AG04450 (cell line): ENCODE measurements around the gene FBXL3. TPM values are rescaled to one million over a fixed set of nuclear protein-coding genes. Genes with fewer than 3 reads are reported as not detected.

Source experiments
- CTCF ChIA-PET: fragments of 300-600, 350-600 bp; formaldehyde crosslinking; extraction: SDS; loops from one replicate; lab custom pipeline; 2022; ENCODE audit warnings: antibody characterized with exemption, inconsistent platforms; lab: Charles Lee
- POLR2A ChIA-PET: fragments of 350-600 bp; formaldehyde crosslinking; extraction: SDS; loops from one replicate; lab custom pipeline; 2021; ENCODE audit warnings: antibody characterized with exemption, inconsistent platforms; lab: Yijun Ruan, JAX
- DNase-seq: peaks from one replicate; pipeline ENCODE4 v3.0.0-alpha.2; 2011; ENCODE audit warnings: low read depth, low spot score
- H3K27ac ChIP-seq: one replicate; pipeline ENCODE4 v1.5.1; 2012; ENCODE audit warnings: low read depth, low read length, control low read depth
- H3K27me3 ChIP-seq: one replicate; pipeline ENCODE4 v1.6.0; 2012; ENCODE audit warnings: low read length; ENCODE audit not compliant: control insufficient read depth, insufficient read depth
- H3K4me3 ChIP-seq: 2 replicates; pipeline ENCODE4 v1.5.1; 2011; ENCODE audit warnings: mild to moderate bottlenecking, low read depth, low read length, control low read depth
- H3K9me3 ChIP-seq: 2 replicates; pipeline ENCODE4 v1.5.1; 2012; ENCODE audit warnings: low read length; ENCODE audit not compliant: control insufficient read depth, insufficient read depth
- CTCF ChIP-seq: IDR thresholded peaks from 2 replicates; pipeline ENCODE4 v1.5.1; 2011; ENCODE audit warnings: low read depth, low read length, control low read depth, inconsistent platforms
- polyA plus RNA-seq: library from polyadenylated mRNA; depleted of rRNA; stranded (reverse); fragments of >200 nt; gene quantifications from 2 replicates; pipeline ENCODE4 v1.2.3, GENCODE V29; 2011

FBXL3 gene
- polyA plus RNA-seq, 1 experiment: 38.0 TPM

DNA sequence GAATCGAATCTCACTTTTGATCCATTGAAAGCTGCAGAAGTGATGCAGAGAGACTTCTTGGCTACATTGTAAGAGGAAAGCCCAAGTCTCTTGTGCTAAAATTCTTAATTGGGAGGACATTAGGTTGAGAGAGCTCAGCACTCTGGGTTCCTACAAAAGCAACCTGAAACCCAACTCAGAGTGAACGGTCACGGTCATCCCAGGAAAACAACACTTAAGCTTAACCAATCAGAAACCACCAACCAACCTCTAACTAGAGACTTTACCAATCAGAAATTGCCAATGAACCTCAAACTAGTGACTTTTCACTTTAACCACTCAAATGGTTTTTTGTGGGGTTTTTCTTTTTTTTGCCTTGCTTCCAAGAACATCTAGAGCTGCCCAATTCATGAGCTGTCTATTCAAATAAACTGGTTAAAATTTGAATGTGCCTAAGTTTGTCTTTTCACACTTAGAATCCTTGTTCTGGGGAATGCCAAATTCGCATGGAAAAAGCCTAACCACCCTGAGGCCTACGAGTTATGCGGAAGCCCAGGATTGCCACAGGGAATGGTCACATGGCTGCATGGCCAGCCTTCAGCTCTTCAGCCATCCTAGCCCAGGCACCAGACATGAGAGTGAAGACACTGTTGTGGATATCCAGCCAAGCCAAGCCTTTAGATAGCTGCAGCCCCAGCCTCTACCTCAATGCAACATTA, 52.9 kb downstream of the FBXL3 start:
- Histone ChIP-seq H3K9me3 (no peaks in the 10 kb centered on the region), H3K27me3 (peaks cover 28% of the 10 kb centered on the region), H3K4me3 (no peak overlapping the region), H3K27ac (no peak overlapping the region)
- CTCF ChIA-PET: no interaction called here
- TF ChIP-seq CTCF: no peak
- no peak for DNase-seq
- POLR2A ChIA-PET: no interaction called here

GRCh38 chr13:76971851-76972829, 54.8 kb downstream of the FBXL3 start:
- H3K27ac ChIP-seq: no peak overlapping the region
- no peak overlapping the region for H3K4me3 ChIP-seq
- no peak for TF ChIP-seq CTCF
- CTCF ChIA-PET: interaction anchor here (4.0 kb wide), 1 partner anchor 8 kb away, joined by 45 read pairs; no protein-coding TSS in a partner anchor
- POLR2A ChIA-PET: no interaction called here
- DNase-seq: no peak
- H3K27me3 ChIP-seq: peaks cover 27% of the 10 kb centered on the region
- H3K9me3 ChIP-seq: no peaks in the 10 kb centered on the region

GRCh38 chr13:76971215-76971614, 55.7 kb downstream of the FBXL3 start:
- Histone ChIP-seq H3K9me3 (no peaks in the 10 kb centered on the region), H3K4me3 (no peak overlapping the region), H3K27ac (no peak overlapping the region), H3K27me3 (peaks cover 19% of the 10 kb centered on the region)
- no peak for TF ChIP-seq CTCF
- ChIA-PET CTCF (interaction anchor here (4.0 kb wide), 1 partner anchor 9 kb away, joined by 45 read pairs; no protein-coding TSS in a partner anchor), POLR2A (no interaction called here)
- DNase-seq: no peak

DNA sequence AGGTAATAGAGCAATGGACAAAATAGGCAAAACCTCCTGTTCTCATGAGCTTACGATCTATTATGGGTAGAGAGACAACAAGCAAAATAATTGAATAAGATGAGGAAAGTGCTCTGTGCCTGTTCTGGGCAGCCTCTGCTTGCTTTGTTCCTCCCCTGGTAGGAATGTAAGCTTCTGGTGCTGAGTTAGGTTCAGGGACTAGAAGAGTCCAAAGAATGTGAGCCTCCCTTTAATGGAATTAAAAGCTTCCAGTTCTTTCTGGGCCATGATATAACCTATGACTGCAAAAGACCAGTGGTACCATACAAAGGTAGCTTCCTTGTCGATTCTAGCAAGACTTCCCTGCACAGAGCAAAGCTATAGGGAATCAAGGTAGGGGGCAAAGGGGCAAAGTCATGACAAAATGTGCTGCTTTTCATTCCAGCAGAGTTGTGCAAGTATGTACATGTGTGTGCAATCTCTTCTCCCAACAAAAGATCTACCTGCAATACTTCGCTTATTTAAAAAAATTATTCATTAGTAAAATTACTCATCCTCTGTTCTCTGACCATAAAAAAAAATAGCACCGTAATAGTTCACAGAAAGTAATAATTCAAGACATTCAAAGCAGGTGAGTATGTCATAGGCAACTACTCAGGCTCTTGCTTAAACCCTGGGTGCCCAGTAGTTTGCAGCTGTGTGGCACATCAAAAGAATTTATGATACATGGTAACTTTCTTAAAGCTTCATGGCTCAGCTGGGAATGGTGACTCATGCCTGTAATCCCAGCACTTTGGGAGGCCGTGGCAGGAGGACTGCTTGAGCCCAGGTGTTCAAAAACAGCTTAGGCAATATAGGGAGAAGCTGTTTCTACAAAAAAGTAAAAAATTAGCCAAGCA, 57.2 kb downstream of the FBXL3 start:
- no peak for TF ChIP-seq CTCF
- no peak for DNase-seq
- no peak overlapping the region for H3K4me3 ChIP-seq
- H3K9me3 ChIP-seq: no peaks in the 10 kb centered on the region
- peaks cover 15% of the 10 kb centered on the region for H3K27me3 ChIP-seq
- POLR2A ChIA-PET: no interaction called here
- H3K27ac ChIP-seq: no peak overlapping the region
- CTCF ChIA-PET: interaction anchor here (1.3 to 4.0 kb wide), 2 partner anchors 8 to 11 kb away, joined by 7 to 45 read pairs; no protein-coding TSS in a partner anchor
